ENCODE results near the gene SET. TPM values are rescaled to one million over a fixed set of nuclear protein-coding genes. Genes with fewer than 3 reads are reported as not detected.

The SET gene
- total and polyA plus RNA-seq, 2 of the 13 experiments (the other 11 are each of a cell fraction or from before 2014, with no cell fraction given), result 94.2 to 611 TPM

- TF ChIP-seq NR0B2 (CRISPR knock-in tag; IDR thresholded peaks at IDR 0.05) (no peak), NFKBIZ (CRISPR knock-in tag; IDR thresholded peaks at IDR 0.05) (no peak), AKAP8 (CRISPR knock-in tag; IDR thresholded peaks at IDR 0.05) (no peak), RNF2 (conservative IDR thresholded peaks at IDR 0.05; ENCODE audit: low read depth) (no peak), ZNF343 (CRISPR knock-in tag; IDR thresholded peaks at IDR 0.05) (no peak), IKZF5 (CRISPR knock-in tag; IDR thresholded peaks at IDR 0.05) (no peak), ZFP41 (CRISPR knock-in tag; IDR thresholded peaks at IDR 0.05; ENCODE audit: borderline replicate concordance) (no peak), DRAP1 (CRISPR knock-in tag; IDR thresholded peaks at IDR 0.05) (no peak)
Observed at GRCh38 chr9:128642675-128643245, 46.3 kb upstream of the SET start (continued).

- TF ChIP-seq ZMYM3 (CRISPR knock-in tag; IDR thresholded peaks at IDR 0.05) (peak; percentile 51; the same call in 1 of the 2 replicates), ZFY (CRISPR knock-in tag; IDR thresholded peaks at IDR 0.05) (no peak)
- Histone ChIP-seq H3K9me3 (ENCODE audit: low read length) (no peaks in the 10 kb centered on the region), H3K4me3 (replicated peaks in 1 of 3; ENCODE audit: insufficient read depth in 1 of 3, low read depth in 2 of 3, low read length in 3 of 3) (no peak overlapping the region), H3K79me2 (ENCODE audit: insufficient read depth, low read length) (no peaks in the 10 kb centered on the region), H4K20me1 (ENCODE audit: insufficient read depth, low read length) (no peaks in the 10 kb centered on the region), H3K27me3 (ENCODE audit: control insufficient read depth in 1 of 2, insufficient read depth in 2 of 2, low read length in 2 of 2) (no peaks in the 10 kb centered on the region), H3K36me3 (replicated peaks in 1 of 2; ENCODE audit: control insufficient read depth in 1 of 2, insufficient read depth in 2 of 2, low read length in 2 of 2) (peaks cover 3 to 4% of the 10 kb centered on the region in 2 experiments; a peak in 2 of 5 replicates), H3K4me2 (ENCODE audit: low read depth, low read length) (no peak overlapping the region), H2AFZ (ENCODE audit: low read length) (no peak overlapping the region), H3K9ac (ENCODE audit: insufficient read depth, low read depth, low read length) (no peak overlapping the region), H3K27ac (ENCODE audit: extremely low read length, insufficient read depth, low read length) (no peak overlapping the region), H3K4me1 (ENCODE audit: insufficient read depth, low read length) (no peaks in the 10 kb centered on the region)
- DNase-seq (ENCODE audit: low spot score) (no peak), ATAC-seq (no peak), FAIRE-seq (no peak)
- BruUV-seq (replicated peaks), result no TSS peak
- 83% methylated on average over 11 of the region's 12 CpGs for WGBS (ENCODE audit: low lambda C conversion rate)
- intact Hi-C loops (cut with micrococcal nuclease; ENCODE audit: unreplicated experiment) (no loop called here), in situ Hi-C loops (cut with HindIII; ENCODE audit: extremely low pct_ligation_motif_present, low pct_unique_long_range_greater_than_20kb) (no loop called here)
- POLR2A ChIA-PET, result no interaction called here
- CTCF ChIA-PET (ENCODE audit: low intra/inter-chr PET ratio, low total read pairs), result no interaction called here
Observed at GRCh38 chr9:128643519-128644300, 45.3 kb upstream of the SET start.
